Measurements from ENCODE around the gene KCNK18.
A peak's percentile ranks its signal among the peaks of the same experiment; 100 is the strongest.
"Not testable (repeated sequence)": the region's sequence is repeated elsewhere in the genome, so short reads cannot be mapped to it uniquely, and the experiment has no call there.

The KCNK18 gene

GRCh38 chr10:117222976-117223692 lies 25.8 kb downstream of the KCNK18 start:
- DNase-seq, result no peak

GRCh38 chr10:117223693-117224430 lies 26.6 kb downstream of the KCNK18 start:
- no peak for DNase-seq

DNA sequence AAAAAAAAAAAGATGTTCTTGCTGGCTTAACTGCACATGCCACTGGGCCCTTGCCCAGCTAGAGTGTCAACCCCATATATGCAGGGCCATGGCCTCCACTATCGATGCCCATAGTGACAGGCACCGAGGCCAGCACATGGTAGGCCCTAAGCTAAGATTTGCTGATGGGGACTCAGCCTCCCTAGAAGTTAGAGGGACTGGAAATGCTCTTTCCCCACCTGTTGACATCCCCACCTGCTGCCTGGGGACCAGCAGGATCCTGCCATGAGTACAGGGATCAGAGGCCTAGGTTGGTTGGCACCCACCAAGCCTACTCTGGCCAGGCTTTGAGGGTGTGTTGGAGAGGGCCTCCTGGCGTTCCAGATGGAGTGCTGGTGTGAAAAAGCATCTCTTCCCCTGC lies 27.6 kb downstream of the KCNK18 start:
- no peak for DNase-seq

DNA sequence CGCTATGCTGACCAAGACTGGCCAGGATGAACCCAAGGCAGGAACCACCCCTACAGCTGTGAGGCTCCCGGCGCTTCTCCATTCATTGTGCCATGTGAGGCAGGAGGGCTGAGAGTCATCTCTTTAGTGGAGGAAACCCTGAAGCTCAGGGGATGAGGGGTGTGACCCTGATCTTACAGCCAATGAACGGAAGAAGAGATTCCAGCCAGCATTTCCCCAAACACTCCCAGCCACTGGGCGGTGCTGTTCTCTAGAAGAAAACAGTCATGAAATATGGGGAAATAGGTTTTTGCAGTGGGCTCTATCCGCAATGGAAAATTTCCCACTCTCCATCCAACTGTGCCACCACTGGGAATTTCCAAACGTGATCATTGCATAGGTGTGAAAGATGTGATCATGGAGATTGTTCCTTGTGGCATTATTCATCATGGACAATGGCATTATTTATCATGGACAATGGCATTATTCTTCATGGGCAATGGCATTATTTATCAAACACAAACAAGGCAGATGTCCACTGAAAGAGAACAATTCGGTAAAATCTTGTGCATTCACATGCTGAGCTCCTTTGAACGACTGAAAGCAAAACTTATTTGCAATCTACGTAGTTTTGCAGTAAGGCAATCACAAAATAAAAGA lies 29.6 kb downstream of the KCNK18 start:
- DNase-seq, result peak; percentile 28

DNA sequence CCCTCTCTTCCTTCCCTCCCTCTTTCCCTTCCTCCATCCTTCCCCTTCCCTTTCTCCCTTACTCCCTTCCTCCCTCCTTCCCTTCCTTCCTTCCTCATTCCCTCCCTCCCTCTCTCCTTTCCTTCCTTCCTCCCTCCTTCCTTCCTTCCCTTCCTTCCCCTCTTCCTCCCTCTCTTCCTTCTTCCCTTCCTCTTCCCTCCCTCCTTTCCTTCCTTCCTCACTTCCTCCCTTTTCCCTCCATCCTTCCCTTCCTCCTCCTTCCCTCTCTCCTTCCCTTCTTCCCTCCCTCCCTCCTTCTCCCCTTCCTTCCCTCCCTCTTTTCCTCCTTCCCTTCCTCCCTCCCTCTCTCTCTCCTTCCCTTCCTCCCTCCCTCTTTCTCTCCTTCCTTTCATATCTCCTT lies 30.9 kb downstream of the KCNK18 start:
- no peak for DNase-seq

- DNase-seq, result not testable (repeated sequence)
Measured at GRCh38 chr10:117230107-117230506, 32.8 kb downstream of the KCNK18 start.

DNA sequence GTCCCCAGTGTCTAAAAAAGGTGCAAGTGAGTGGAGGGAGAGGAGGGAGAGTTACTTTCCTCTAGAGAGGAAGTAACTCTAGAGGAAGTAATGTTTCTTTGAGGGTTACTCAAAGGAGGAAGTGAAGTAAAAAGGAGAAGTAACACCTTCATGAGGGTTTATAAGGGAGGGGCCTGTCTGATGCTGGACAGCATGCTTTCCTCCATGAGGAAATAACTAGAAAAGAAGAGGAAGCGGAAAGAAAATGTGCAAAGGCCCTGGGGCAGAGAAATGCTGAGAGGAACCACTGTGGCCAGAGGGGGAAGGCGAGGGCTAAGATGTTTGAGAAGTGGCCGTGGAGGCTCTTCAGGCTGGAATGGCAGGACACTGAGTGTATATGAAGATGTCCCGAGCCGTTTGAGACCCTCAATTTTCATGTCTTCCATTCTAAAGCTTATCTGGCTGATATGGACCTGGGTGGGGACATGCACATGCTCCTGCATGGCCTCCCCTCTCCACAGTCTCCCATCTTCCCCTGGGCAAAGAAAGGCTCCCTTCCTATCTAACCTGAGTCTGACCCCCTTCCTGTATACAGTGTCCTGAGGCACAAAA lies 40.2 kb downstream of the KCNK18 start:
- DNase-seq, result no peak

DNA sequence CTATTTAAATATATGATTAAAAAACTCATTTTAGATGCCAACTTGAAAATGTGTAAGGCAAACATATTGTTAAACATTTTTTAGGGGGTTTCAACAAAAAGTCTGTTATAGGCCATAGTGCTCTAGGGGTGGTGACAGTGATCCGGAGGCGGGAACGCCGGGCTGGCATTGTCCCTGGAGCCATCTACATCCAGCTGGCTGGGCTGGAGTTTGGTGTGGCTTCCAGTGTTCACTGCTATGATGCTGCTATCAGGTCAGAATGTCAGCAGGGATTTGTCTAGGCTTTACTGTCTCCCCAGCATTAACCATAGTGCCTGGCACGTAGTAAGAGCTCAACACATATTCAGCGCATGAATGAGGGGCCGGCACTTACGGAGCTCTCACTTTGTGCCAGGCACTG lies 41.8 kb downstream of the KCNK18 start:
- DNase-seq, result no peak

- DNase-seq, result no peak
Measured at GRCh38 chr10:117239721-117240620, 42.7 kb downstream of the KCNK18 start.

DNA sequence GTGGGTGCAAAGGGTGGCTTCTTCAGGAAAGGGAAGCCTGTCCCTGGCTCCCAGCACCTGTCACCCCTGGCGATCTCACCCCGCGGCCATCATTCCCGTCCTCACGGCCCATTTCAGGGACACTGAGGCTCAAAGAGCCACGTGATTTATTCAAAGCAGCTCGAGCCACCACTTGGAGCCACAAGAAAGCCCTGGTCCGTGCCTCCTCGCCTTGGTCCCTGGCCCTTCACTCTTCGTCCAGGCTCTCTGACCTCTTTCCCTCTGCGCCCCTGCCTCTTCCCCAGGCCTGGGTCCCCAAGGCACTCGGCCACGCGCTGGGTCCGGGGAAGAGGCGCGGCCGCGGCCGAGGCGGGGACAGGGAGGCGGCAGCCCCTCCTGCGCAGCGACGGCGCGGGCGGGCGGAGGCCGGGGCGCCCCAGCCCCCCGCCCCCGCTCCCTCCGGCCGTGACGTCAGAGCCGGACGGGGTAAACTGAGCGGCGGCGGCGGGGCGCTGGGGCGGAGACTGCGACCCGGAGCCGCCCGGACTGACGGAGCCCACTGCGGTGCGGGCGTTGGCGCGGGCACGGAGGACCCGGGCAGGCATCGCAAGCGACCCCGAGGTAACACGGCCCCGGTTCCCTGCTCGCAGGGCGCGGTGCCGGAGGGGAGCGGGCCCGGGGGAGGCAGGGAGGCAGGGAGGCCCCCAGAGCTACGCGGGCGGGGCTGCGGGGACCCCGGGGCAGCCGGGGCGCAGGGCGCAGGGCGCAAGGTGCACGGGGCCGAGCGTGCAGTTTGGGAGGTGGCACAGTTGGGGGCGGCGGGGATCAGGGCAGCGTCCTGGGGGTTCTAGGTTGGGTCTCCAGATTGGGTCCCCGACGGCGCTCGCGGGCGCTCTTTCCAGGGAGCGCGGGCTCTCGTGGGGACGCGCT lies 43.6 kb downstream of the KCNK18 start, which contains the start of gene SLC18A2:
Gene SLC18A2 (plus strand): TSS at position 494 of the 909 bp plus-strand sequence. CDS start 580 bp downstream, outside the sequence.
- no peak for DNase-seq

DNA sequence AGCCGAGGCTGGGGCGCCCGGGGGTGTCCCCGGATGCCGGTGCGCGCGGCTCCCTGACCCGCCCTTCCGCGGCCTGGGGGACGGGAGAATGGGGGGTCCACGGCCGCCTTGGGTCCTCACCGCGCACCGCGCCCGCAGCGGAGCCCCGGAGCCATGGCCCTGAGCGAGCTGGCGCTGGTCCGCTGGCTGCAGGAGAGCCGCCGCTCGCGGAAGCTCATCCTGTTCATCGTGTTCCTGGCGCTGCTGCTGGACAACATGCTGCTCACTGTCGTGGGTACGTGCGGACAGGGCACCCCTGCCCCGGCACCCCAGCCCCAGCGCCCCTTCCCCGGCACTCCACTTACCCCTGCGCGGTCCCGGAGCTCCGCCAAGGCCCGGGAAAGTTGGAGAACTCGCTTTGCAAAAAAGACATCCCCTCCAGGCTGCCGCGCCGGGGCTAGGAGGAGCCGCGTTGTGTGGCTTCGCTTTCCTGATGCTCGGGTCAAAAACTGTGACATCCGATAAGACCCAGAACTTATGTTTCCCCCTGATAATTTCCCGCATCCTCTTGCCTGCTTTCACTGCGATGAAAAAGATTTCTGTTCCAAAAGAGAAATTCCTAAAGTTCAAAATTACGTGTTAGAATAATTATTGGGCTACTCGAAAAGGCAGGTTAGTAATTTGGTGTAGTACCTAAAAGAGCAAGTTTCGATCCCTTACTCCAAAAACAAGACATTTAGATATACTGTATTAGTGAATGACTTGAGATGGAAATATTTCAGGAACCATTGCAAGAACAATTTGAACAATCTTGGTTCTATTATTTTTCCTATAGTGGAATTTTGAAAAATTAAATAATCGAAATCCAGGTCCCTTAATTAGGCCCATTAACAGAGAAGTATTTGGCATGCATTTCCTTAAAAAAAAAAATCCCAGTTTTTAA lies 44.5 kb downstream of the KCNK18 start:
- DNase-seq, result no peak

- no peak for DNase-seq
Measured at GRCh38 chr10:117242463-117242832, 45.2 kb downstream of the KCNK18 start.

DNA sequence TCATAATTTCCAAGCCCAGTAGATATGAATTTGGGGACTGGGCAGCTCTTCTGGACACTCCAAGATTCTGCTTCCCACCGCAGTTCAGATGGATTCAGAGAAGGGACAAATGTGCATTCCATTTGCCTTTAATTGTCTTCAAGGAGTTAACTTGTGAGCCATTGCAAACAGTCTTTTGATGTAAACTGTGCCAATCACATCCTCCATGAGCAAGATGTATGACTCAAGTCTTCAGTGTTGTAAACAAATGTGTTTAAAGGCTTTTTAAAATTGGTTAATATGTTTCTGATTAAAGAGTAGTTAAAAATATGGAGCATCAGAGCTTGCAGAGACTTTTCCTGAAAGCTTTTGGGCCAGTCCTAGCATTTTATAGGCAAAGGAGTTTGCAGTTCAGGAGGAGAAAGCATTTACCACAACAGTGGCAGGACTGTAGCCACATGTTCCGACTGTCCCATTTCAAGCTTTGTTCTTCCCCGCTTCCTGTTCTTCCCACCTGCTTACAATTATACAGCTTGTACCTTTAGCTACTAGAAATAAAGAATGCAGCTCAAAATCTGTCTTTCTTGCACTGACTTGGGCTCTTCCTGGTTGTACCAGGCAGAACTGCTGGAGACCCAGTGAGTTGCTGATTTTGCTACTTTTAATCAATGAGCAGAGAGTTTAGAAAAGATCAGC lies 49.8 kb downstream of the KCNK18 start:
- DNase-seq, result peak; percentile 47

DNA sequence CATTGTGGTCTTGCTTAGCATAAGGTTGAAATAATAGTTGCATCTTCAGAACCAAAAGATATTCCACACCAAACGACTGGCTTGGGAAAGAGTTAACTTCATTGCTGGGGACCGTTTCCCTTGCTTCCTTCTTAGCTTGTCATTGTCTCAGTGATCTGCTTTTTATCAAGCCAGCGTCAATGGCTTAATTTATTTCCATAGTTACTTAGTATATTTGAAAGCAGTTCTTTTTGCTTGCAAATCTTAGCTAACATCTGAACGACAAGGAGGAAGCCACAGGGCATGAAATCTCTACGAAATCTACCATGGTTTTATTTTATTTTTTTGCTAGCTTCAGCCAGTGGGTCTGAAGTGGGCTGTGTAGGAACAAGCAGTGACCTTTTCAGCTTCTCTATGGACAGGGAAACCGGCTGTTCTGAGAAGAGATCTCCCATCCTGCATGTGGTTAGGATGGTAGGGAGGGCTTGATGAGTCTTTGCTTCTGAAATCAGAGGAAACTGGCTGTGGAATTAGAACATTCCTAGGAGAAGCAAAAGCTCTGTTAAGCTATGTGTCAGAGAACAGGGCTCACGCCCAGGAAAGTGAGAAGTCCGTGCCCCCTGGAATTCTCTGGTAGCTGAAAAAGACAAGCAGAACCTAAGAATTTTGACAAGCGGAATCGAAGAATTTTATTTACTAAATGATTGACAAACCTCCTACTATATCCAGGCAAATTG lies 51.6 kb downstream of the KCNK18 start:
- DNase-seq, result peak; percentile 8

- no peak for DNase-seq
Measured at GRCh38 chr10:117249493-117250093, 52.3 kb downstream of the KCNK18 start.

GRCh38 chr10:117250411-117250810 lies 53.1 kb downstream of the KCNK18 start:
- no peak for DNase-seq

GRCh38 chr10:117253908-117254307 lies 56.6 kb downstream of the KCNK18 start:
- DNase-seq, result no peak

- DNase-seq, result no peak
Measured at GRCh38 chr10:117254338-117254737, 57.0 kb downstream of the KCNK18 start.

All from HCEC 1CT (cell line).